GM21717 (cell line): Measurements from ENCODE around the gene FGFRL1.
"Not testable (repeated sequence)": the region's sequence is repeated elsewhere in the genome, so short reads cannot be mapped to it uniquely, and the experiment has no call there.

Source experiments
- ATAC-seq: cut with Tn5 transposase; IDR thresholded peaks from one replicate; pipeline ENCODE4 v1.9.1; 2021; ENCODE audit warnings: mild to moderate bottlenecking, moderate library complexity; ENCODE audit not compliant: unreplicated experiment

Gene FGFRL1

DNA sequence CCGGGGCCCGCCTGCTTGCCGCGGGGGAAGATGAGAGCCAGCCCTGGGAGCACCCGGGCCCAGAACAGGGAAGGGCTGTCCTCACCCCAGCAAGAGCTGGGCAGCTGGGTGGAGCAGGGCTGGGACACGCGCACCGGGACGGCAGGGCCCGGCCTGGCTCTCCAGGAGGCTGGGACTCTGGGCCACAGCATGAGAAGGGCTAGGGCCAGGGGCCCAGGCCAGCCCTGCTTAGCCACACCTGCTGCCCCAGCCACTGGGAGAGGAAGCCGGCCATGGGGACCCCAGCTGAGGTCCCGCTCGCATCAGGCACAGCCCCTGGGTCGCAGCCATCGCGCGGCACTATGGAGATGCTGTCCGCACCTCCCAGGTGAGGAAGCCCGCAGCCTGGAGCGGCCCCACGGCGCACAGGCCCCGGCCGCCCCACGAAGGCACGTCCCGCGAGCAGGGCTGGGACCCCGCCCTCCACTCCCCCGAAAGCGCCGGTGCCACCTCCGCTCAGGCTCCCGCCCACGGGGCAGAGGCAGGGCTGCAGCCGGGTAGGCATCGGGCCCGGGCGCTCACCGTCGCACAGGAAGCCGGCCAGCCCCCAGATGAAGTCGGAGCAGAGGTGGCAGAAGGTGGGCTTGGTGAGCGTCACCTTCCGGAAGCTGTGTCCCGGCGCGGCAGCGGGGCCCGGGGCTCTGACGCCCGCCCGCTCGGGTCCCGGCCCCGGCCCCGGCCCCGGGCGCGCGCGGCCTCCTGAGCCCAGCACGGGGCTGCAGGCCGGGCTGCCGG lies 38.6 kb upstream of the FGFRL1 start:
- peak; percentile 44 for ATAC-seq

- peak; percentile 50 for ATAC-seq
Observed at GRCh38 chr4:973431-974397, 37.7 kb upstream of the FGFRL1 start, which contains the start of gene DGKQ. Gene DGKQ, minus strand, starts transcription at chr4:973569. Its CDS starts 87 bp downstream, at chr4:973482.

DNA sequence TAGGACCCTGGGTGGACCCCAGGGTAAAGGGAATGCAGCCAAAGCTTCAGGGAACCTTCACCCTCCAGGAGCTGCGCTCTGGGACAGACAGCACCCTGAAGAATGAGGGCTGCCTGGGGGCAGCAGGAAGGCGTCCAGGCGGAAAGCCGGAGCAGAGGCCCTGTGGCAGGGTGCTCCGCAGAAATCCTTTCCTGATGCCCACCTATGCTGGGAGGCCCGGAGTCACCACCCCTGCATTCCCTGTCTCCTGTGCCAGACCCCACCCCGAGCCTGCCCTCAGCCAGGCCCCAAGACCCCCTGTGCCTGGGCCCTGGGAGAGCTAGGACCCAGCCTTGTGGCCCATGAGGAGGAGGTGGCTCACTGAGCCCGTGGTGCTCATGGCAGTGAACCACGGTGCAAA lies 36.8 kb upstream of the FGFRL1 start:
- no peak for ATAC-seq

GRCh38 chr4:976016-976415 lies 35.4 kb upstream of the FGFRL1 start:
- not testable (repeated sequence) for ATAC-seq

DNA sequence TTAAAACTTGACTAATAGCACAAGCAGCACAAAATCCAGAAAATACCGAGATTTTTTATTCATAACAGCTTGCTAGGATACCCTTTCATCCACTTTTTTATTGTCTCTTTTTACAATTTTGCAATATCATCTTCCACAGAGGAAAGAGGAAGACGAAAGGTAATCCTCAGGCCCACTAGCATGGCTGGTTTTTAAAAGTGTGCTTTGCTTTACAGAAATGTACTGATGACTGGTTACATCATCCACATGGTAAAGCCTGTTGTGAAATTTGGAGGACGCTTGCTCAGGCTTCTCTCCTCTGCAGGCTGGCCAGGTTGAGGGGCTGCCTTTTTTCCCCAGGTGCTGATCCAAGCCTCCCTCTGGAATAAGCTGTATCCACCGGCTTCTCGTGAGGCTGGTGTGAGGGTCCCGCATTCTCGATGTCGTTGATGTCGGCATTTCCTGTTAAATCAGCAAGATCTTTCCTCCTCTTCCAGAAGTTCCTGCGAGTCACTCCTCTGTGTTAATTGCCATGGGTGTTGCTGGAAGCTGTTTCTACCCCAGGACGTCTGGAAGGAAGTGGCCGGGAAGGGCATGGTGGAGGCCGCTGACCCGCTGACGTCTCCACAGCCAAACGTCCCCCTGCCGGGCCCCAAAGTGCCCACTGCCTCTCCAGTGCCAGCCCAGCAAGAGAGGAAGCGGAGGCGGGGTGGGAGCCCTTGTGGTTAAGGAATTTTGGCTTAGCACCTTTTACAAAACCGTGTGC lies 32.3 kb upstream of the FGFRL1 start:
- ATAC-seq = no peak

GRCh38 chr4:982291-982690 lies 29.1 kb upstream of the FGFRL1 start:
- ATAC-seq = no peak

GRCh38 chr4:982814-983213 lies 28.6 kb upstream of the FGFRL1 start:
- ATAC-seq = no peak

- ATAC-seq = no peak
Observed at GRCh38 chr4:984336-985054, 26.9 kb upstream of the FGFRL1 start.

DNA sequence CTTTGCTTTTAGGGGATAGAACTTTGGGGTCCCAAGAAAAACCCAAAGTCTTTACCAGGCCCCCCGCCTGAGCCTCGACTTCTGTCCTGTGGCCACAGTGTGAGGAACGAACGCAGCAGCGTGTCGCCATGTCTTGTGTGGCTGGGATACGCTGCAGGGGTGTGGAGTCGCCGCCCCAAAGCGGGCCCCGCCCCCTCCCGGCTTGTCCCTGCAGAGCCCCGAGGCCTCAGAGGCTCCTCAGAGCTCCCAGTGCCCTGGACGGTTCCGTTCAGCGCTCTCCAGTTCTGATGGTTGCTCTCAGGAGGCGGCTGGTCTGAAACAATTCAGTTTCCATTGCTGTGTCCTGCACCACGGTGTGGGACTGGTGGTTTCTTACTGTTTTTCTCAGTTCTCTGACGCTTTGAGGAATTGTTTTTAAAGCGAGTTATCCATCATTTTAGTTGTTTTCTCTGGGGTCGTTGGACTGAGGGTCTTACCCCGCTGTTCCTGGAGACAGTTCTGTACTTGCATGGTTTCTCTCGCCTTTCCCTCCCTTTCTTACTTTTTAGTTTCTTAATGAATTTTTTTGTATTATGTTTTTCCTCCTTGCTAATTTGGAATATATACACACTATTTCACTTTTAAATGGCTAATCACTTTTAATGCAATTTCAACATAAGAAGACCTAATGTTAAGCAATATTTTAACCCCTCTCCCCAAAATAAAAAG lies 26.1 kb upstream of the FGFRL1 start:
- ATAC-seq = no peak

- no peak for ATAC-seq
Observed at GRCh38 chr4:986428-986878, 25.0 kb upstream of the FGFRL1 start.

DNA sequence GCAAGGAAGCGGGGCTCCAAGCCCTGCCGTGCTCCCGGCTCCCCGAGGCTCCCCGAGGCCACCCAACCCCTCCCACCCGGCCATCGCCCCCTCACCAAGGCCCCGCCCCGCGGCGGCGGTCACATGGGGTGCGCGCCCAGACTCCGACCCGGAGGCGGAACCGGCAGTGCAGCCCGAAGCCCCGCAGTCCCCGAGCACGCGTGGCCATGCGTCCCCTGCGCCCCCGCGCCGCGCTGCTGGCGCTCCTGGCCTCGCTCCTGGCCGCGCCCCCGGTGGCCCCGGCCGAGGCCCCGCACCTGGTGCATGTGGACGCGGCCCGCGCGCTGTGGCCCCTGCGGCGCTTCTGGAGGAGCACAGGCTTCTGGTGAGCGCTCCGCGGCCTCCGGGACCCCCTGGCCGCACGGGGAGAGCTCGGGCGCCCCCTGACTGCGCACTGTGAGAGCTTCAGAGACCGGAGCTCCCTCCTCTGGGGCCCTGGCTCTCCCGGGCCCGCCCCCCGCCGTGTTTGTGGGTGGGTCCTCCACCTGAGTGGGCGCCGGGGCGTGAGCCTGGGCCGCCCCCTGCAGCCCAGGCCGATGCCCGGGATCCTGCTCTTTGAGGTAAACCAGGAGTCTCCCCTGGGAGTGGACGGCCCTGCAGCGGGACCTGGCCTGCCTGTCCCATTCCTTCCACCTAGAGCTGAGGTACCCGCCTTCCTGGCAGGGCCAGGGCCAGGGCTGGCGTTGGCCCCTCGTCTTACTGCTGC lies 24.4 kb upstream of the FGFRL1 start, which contains the start of gene IDUA:
Gene IDUA, plus strand, starts transcription at position 166 of the 745 bp plus-strand sequence. Its CDS starts 41 bp downstream, at position 207.
- ATAC-seq = peak; percentile 55

DNA sequence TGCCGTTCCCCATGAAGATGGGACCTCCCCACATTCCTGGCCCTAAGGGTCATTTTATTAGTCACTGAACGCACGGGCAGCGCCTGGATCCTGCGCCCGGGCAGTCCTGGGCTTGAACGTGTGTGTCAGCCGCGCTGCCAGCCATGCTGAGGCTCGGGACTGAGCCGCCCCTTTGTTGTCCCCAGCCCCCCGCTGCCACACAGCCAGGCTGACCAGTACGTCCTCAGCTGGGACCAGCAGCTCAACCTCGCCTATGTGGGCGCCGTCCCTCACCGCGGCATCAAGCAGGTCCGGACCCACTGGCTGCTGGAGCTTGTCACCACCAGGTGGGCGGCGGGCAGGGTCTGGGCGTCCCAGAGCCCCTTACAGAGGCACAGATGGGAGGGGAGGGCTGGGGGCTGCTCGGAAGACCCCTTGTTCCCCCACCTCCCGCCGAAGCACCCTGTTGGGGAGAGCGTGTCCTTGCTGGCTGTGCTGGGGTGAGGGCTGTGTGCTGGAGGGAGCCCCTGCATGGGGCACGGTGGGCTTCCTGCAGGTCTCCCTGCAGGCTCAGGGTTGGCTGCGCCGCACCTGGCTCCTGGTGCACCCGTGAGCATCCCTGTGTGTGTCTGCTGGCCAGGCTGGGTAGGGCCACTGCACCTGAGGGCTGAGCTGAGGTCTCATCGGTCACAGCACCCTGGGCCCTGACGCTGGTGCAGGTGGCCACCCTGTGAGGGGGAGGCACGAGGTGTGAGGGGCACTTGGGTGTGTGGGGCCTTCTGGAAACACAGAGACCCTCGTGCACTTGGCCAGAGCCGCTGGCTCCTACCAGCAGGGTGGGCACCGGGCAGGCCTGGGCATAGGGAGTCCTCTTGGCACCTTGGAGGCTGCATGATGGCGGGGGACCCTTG lies 23.6 kb upstream of the FGFRL1 start:
- ATAC-seq = no peak

DNA sequence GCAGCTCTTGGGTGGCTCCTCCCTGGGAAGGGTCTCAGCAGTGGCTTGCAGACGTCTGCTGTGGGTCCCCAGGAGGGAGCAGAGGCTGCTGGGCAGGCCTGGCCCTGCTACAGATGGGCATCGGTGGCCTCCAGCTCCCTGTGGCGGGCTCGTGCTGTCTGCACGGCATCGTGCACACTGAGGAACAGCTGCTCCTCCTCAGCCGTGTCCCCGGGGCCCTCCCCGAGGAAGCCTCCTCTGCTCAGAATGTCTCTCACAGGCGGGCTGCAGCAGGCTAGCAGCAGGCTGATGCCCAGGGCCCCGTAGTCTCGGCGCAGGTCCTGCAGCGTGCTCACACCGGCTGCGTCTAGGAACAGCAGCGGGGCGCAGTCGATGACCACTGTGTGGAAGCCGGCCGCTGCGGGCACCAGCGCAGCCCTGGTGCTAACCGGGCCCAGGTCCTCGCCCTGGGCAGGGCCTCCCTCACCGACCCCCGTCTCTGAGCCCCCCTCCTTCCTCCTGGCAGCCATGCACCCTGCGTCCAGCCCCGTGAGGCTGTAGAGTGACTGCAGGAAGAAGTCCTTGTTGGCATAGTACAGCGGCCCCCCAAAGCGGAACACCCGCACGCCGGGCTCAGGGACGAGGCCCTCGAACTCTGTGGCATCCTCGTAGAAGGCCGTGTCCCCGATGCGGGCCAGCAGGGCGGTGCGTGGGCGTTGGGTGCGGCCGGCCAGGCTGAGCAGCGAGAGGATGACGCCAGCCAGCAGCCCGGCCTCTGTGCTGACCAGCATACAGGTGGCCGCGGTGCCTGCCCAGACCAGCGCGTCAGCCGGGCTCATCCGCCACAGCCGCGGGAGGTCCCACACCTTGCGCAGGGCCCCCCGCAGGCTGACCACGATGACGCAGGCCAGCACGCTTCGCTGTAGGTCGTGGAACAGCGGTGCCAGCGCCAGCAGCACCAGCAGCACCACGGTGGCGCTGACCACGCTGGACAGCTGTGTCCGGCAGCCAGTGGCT lies 22.4 kb upstream of the FGFRL1 start:
- no peak for ATAC-seq

DNA sequence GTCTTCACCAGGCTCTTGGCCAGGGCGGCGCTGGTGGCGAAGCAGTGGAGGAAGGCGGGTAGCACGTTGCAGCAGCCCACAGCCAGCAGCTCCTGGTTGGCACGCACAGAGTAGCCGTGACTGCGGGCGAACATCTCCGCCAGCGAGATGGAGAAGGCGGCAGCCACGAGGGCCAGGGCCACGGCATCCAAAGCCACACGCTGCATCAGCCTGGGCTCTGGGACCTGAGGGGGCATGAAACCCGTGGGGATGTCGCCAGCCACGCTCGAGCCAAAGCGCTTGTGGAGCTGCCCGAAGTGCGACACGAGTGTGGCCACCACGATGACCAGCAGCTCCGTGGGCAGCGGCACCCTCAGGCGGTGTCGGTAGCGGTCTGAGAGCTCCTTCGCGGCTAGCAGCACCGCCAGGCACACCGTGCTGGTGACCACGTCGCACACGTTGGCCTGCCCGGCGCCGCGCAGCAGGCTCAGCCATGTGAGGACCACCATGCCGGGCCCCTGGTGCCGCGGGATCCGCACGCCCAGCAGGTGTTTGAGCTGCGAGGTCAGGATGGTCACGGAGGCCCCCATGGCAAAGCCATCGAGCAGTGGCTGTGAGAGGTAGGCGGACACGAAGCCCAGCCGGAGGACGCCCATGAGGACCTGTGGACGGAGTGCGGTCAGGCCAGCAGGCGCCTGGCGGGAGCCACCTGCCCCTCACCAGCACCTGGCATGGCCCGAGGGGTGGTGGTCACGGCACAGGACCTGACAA lies 21.5 kb upstream of the FGFRL1 start:
- no peak for ATAC-seq

- ATAC-seq = no peak
Observed at GRCh38 chr4:990746-991367, 20.6 kb upstream of the FGFRL1 start.
